ENCODE measurements around the gene FAM171A1.

FAM171A1 gene

DNA sequence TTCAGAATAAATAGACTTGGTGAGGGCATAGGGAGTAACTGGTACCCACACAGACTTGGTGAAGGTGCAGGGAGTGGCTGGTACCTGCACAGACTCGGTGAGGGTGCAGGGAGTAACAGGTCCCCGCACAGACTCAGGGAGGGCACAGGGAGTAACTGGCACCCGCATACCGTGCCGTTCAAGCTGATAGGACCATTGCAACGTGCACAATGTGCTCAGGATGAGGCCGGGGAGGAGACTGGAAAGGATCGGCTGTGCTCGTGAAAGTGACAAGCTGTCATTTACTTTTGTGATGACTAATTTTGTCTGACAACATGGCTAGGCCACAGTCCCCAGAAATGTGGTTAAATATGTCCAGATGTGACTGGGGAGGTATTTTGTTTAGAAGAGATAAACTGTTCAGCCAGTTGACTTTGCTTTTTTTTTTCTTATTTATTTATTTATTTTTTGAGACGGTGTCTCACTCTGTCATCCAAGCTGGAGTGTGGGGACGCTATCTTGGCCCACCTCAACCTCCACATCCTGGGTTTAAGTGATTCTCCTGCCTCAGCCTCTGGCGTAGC, 126.4 kb downstream of the FAM171A1 start:
- no peak for DNase-seq (ENCODE audit: low read depth)

DNA sequence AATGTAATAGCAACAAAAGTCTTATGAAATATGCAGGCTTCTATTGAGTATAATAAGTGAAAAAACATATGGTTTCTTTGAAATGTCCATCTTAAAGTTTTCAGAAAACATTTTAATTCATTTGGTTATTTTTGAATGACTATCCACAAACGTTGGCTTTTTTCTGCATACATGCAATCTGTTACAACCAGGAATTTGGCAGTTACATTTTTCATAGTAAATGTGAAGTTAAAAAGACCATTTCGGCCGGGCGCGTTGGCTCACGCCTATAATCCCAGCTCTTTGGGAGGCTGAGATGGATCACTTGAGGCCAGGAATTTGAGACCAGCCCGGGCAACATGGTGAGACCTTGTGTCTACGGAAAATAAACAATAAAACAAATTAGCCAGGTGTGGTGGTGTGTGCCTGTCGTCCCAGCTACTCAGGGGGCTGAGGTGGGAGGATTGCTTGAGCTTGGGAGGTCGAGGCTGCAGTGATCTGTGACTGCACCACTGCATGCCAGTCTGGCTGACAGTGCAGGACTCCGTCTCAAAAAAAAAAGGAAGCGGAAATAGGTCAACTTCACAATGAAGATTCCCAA, 128.7 kb downstream of the FAM171A1 start:
- no peak for DNase-seq (ENCODE audit: low read depth)

DNA sequence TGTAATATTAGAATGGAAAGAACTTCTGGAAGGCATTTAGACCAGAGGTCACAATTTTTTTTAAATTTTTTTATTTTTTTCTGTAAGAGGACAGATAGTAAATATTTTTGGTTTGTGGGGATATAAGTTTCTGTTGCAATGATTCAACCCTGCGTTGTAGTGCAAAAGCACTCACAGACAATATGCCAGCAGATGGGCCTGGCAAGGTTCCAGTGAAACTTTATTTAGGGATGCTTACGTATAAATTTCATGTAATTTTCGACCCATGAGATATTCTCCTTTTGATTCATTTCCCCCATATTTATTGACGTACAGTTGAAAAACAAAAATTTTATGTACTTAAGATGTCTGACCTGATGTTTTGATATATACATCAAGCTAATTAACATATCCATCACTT, 129.8 kb downstream of the FAM171A1 start:
- no peak for DNase-seq (ENCODE audit: low read depth)

DNA sequence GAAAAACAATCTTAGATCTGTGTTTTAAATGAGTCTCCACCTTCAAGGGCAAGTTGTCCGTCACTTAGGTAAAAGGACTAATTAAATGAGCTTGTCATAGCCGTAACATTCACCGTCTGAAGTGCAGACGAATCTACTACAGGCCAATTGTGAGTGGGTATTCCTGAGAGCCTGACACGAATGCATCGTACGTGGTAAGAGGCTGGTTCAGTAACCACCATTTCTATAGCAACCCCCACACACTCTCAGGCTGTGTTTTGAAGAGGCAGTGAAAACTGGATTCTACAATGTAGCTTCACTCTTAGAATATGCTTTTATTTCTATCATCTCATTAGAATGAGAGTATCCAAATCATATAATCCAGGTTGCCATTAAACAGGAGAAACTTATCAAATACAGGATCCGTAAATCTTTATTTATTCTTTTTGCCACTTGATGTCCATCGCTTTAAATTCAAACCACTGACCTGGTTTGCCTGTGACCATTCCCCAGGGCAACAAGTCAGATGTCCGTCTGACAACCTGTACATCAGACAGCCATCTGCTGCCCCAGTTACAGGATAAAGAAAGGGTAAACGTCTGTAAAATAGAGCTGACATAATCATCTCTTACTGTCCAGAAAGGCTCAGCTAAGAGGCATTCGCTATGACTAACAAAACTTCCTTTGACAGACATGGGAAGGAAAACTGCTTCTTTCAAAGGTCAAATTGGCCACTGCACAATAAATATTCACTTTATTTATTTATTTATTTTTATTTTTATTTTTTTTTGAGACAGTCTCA, 132.3 kb downstream of the FAM171A1 start:
- DNase-seq (ENCODE audit: low read depth), result no peak

DNA sequence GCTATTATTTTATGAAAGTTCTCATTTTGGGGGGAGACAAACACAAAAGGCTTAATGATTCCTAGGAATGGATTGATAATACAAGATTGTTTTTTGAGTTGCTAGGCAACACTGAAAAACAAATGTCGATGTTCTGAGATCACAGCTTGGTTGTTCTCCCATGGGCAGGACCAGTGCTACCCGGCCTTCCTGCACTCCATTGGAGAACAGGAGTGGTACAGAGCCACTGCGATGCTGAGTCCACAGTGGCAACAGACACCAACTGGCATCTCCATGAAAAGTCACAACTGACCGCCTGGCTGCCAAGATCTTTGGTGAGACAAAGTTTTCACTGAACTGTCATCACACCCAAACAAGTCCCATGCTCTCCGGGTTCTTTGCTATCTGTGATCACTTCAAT, 133.7 kb downstream of the FAM171A1 start:
- no peak for DNase-seq (ENCODE audit: low read depth)

DNA sequence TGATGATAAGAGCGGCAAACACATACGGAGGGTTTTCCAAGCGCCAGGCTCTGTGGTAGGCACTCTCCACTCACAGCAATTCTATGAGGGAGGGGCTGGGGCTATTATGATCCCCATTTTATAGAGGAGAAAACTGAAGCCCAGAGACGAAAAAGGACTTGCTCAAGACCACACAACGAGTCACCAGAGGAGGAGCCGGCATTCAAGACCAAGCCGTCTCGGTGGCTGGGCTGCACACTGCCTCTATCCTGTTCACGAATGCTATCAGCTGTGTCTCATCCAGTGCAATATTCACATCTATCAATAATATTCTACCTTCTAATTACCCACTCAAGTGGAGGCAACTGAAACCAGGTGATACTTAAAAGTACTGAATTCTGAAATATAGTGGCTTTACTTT, 134.7 kb downstream of the FAM171A1 start:
- no peak for DNase-seq (ENCODE audit: low read depth)

DNA sequence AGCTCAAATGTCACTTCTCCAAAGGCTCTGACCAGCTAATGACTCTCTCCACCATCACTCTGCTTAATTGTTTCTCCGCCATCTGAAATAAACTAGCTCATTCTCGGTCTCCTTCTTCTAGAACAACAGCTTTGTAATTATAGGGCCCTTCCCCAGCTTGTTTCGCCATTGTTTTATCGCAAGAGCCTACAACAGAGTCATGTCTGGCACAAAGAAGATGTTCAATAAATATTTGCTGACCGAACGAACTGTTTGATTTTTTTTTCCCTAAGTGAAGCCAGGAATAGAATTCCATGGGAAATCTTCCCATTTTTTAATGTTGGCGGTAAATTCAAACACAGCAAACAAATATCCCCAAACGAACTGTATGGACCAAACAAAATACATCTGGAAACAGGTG, 138.8 kb downstream of the FAM171A1 start:
- no peak for DNase-seq (ENCODE audit: low read depth)

DNA sequence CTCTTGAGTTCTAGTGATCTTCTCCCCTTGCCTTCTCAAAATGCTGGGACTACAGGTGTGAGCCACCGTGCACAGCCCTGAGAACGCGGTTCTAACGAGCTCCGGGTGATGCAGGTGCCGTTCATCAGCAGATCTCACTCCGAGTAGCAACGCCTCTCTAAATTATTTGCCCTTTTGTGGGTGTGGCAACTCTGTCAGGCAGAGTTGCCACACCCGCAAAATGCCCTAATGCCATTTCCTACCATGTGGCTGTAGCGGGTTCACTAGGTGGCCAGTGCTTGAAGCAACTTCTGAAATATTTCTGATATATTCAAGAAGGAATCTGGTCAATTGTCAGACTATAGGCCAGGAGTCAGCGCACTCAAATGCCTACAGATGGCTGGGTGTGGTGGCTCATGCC, 139.7 kb downstream of the FAM171A1 start:
- DNase-seq (ENCODE audit: low read depth), result no peak

DNA sequence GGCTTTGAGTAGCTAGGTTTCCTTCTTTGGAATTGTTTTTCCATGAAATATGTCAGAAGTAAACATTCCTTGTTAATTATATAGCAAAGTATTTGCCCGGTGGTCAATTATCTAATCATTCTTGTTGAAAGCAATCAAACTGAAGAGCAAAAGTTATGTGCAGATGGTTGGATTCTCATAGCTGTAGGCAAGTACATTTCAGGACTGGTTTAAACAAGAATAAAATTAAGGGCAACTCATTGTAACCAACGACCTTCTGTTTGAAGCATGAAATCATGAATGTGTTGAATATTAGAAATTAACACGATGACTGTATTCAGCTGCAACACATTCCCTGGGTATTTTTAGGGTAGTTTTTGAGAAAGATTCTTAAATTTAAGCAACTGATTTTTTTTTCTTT, 140.8 kb downstream of the FAM171A1 start:
- no peak for DNase-seq (ENCODE audit: low read depth)

DNA sequence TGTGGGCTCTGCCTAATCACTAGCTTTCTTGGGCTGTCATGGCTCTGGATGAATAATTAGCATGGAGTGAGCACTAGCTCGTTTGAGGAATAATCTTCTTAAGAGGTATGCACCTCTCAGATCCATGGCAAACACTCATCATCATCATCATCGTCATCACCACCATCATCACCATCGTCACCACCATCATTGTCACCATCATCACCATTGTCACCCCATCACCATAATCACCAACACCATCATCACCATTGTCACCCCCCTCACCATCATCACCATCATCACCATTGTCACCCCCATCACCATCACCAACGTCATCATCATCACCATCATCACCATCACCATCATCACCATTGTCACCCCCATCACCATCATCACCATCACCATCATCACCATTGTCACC, 141.8 kb downstream of the FAM171A1 start:
- no peak for DNase-seq (ENCODE audit: low read depth)

DNA sequence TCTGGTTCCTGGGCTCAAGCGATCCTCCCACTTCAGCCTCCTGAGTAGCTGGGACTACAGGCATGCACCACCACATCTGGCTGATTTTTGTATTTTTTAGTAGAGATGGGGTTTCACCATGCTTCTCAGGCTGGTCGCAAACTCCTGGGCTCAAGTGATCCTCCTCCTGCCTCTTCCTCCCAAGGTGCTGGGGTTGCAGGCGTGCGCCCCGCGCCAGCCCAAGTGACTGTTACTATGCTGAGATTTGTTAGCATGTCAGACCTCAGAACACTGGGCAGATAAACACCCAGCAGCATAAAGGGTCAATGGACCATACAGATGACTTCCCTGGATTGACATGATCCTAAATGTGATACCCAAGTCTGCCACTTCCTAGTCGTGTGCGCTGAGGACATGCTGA, 142.7 kb downstream of the FAM171A1 start:
- no peak for DNase-seq (ENCODE audit: low read depth)

DNA sequence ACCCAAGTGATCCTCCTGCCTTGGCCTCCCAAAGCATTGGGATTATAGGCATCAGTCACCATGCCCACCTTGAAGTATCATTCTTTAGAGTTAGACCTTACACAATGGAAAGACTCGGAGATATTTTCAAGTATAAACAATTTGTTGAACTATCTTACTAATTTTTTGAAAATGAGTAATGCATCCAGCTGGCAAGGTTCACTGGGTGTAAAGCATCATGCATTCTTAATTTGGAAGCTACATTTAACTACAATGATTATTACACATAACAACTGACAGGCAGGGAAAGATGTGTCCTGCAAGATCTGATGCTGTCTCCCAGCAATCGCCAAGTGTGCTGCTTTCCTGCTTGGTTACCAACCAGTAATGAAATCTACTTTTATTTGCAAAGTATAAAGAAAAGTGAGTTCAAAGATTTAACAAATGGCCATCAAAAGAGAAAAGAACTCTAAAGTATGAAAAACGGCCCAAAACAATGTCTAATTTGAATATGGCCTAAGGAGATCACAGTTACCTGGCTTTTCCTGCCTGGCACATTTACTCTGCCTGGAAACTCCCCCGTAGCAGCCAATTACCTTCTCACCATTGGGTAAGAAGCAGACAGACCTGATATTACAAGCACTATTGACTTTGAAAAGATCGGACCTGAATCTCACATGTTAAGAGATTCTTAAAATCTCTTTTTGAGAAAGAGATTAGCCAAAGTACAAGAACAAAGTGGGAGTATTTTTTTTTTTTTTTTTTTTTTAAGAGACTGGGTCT, 143.3 kb downstream of the FAM171A1 start:
- no peak for DNase-seq (ENCODE audit: low read depth)

DNA sequence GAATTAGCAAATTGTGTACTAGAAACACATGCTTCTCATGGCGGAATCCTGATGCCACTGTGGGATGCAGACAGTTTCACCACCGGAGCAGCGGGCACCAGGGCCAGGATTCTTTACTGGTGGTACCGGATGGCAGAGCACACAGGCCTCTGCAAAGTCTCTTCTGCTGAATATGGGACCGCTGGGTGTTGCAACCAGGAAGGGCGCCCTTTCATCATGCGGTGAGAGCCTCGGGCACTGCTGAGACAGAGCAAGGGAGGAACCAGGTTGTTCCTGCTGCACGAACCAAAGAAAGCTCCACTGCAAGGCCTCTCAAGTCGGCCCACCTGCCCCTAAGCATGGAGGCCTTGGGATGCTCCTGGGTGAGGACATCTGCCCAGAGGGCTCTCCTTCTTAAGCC, 145.6 kb downstream of the FAM171A1 start:
- no peak for DNase-seq (ENCODE audit: low read depth)

DNA sequence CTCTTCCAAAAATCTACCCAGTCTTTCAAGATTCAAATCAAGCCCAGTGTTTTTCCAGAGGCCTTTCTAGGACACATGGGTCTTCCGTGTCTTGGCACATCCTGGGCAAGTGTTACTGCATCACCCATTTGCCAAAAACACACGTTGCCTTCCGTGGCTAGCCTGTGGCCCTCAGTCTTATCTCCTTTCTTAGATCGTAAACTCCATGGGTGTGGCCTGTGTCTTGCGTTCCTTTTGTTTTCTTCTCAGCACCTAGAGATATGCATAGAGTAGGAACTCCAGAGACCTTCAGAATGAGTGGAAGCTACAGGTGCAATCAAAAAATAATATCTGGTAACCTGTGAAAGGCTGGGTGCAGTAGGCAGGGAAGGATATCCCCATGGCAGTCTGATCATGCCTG, 146.1 kb downstream of the FAM171A1 start:
- no peak for DNase-seq (ENCODE audit: low read depth)

DNA sequence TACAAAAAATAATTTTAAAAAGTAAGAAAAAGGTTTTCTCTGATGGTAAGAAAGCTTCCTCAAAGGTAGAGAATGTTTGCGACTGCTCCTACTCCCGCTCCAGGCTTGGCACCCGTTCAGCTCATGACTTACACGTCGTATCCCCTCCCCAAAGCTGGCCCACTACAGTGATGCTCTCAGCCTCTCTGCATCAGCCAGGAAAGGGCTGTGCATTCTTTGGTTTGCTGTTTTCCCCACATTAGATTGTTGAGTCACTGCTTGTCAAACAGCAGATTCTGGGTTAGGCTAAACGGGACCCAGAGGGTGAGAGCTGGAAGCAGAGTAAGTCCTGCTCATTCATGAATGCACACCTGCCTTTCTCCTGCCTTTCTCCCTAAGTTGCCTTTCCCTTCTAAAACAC, 147.9 kb downstream of the FAM171A1 start:
- no peak for DNase-seq (ENCODE audit: low read depth)

DNA sequence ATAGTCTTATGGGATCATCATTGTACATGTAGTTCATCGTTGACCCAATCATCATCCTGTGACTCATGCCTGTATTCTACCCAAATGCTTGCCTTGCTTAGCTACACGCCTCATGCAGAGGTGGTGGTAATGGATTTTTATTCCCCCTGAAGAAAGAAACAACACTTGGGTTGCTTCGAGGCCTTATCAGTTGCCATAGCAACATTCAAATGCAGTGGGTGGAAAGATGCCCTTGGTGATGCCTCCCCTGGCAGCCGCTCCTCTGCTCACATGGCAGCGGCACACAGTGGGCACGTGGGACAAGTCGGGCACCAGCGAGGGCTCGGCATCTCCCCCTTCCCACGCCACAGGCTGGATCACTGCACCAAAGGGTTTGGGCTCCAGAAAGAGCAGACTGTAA, 148.6 kb downstream of the FAM171A1 start:
- DNase-seq (ENCODE audit: low read depth), result no peak

DNA sequence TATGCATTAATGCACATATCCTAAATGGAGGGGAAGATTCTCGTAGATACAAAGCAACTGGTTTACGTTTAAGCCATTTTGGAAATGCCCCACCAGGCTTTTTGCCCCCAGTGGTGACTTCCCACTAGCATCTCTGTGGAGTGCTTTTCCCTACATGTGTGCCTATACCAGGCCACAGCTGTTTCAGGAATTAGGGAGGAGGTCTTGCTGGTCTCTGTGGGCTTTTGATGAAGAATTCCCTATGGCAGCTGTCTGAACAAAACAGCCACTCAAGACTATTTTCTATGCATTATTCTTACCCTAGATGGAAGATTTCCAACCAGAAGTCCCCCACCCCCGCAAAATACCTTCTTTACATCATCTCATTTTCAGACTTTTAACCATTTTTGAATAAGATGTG, 150.6 kb downstream of the FAM171A1 start:
- DNase-seq (ENCODE audit: low read depth), result no peak

DNA sequence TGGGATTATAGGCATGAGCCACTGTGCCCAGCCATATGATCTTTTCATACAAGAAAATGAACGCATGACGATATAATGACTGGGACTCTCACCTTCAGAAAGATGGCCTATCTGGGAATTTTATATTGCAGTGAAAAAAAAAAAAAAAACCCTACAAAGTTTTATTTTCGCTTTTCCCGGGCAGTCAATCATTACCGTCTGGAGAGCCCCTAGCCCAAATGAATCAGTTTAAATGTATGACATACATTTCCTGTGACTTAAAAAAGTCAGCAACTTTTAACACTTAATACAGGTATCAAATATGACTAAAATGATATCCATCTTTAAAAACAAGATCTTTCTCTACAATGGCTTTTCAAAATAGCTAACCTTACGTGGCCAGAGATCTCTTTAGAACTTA, 154.4 kb downstream of the FAM171A1 start:
- DNase-seq (ENCODE audit: low read depth), result no peak

DNA sequence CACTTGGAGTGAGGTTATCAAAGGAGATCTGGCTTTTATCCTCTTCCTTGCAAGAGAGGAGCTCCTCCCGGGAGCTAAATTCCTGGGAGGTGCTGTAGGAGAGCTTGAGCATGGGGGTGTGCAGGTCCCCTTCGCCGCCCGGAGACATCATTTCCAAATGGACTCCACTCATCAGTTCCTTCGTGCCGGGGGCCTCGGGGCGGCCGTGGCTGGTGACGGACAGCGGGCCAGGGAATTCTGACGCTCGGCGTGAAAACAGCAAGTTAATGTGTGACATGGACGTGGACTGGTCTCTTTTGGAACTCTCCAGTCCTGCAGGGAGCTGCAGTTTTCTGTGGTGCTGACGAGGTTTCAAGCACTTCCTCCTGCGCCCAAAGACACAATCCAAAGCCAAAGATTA, 156.9 kb downstream of the FAM171A1 start:
- DNase-seq (ENCODE audit: low read depth), result no peak

DNA sequence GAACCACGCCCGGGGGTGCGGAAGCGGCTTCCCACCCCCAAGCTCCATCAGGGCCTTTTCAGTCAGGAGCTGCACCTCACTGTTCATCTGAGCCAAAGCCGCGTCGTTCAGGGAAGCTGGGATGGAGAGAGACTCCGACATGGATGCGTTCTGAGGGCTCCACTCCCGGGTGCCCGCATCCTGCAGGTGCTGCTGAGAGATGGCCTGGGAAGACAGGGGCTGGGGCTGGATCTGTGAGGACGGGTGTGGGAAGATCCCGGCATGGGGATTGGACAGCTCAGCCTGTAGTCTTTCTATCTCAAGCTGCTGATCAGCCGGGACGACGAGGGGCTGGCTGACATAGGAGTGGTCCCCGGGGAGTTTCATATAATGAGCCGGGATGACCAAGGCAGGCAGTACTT, 157.6 kb downstream of the FAM171A1 start:
- DNase-seq (ENCODE audit: low read depth), result no peak

DNA sequence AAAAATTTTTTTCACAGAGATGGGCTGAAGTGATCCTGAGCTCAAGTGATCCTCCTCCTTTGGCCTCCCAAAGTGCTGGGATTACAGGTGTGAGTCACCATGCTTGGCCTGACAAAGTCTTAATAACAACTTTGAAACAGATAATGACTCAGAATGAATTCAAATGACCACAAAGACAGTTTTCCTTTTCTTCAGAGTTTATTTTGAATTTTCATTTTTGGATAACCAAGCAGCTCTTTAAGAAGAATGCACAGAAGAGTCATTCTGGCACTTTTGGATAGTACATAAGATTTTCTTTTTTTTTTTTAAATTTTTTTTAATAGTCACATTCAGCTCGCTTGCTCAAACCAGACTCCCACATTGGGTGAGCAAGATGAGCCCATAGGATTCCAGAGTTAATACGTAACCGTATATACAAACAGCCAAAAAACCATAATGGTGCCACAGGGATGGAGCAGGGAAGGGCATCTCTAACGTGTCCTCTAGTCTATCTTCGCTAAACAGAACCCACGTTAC, 159.6 kb downstream of the FAM171A1 start:
- DNase-seq (ENCODE audit: low read depth), result no peak

DNA sequence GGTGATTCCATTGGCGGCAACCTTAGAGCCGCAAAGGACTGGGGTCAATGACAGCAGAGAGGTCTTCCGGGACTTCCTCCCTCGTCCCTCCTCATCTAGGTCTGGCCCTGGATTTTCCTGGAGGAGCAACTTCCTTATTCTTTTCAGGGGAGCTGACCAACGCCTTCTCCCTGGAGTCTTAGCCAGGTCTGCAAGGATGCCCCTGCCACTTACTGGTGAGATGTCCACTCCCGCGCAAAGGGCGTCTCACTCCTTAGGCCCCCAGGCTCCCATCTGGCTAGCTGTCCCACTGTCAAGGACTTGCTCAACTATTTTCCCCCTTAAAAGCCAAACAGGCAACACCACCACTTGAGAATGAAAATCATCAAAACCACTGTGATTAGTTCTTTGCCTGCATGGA, 160.6 kb downstream of the FAM171A1 start:
- DNase-seq (ENCODE audit: low read depth), result no peak

Measured in activated T-cell treated with anti-CD3 and anti-CD28 coated beads for 24 hours (primary cell).